WTC11 (cell line): ENCODE measurements around the gene DENND4B. TPM values are rescaled to one million over a fixed set of nuclear protein-coding genes. Genes with fewer than 3 reads are reported as not detected.
A peak's percentile ranks its signal among the peaks of the same experiment; 100 is the strongest.

Experiments used
- ATAC-seq: fragments of 200-7000 bp; cut with Tn5 transposase; 2 replicates; pipeline ENCODE4 v1.10.0; 2021; ENCODE audit warnings: mild to moderate bottlenecking, moderate library complexity
- CTCF ChIA-PET: fragments of 300-600 bp; sonication (Branson Sonifier 250); formaldehyde crosslinking; loops from one replicate; lab custom pipeline; 2021; ENCODE audit warnings: antibody characterized with exemption; lab: Charles Lee
- POLR2A ChIA-PET: fragments of 350-600 bp; sonication (Branson Sonifier 250); formaldehyde crosslinking; loops from one replicate; lab custom pipeline; 2021; ENCODE audit warnings: antibody characterized with exemption; lab: Charles Lee
- DNase-seq: peaks from one replicate; pipeline ENCODE4 v3.0.0; 2021; ENCODE audit warnings: low spot score
- H3K27ac Mint-ChIP-seq: 2 replicates; pipeline ENCODE4 v1.8.0; 2021; ENCODE audit warnings: mixed read lengths
- H3K27me3 Mint-ChIP-seq: 2 replicates; pipeline ENCODE4 v1.8.0; 2021; ENCODE audit warnings: low read depth, mild to moderate bottlenecking, moderate library complexity, mixed read lengths
- H3K36me3 Mint-ChIP-seq: 2 replicates; pipeline ENCODE4 v1.8.0; 2021; ENCODE audit warnings: mixed read lengths
- H3K4me1 Mint-ChIP-seq: 2 replicates; pipeline ENCODE4 v1.8.0; 2022; ENCODE audit warnings: mixed read lengths
- H3K4me3 Mint-ChIP-seq: 2 replicates; pipeline ENCODE4 v1.8.0; 2021; ENCODE audit warnings: mild to moderate bottlenecking, moderate library complexity, mixed read lengths
- H3K9me3 Mint-ChIP-seq: 2 replicates; pipeline ENCODE4 v1.8.0; 2021; ENCODE audit warnings: mixed read lengths
- ATF1 ChIP-seq: sonication (generic); formaldehyde crosslinking; IDR thresholded peaks from 2 replicates; pipeline ENCODE4 v1.8.1; 2023; ENCODE audit warnings: mild to moderate bottlenecking, moderate library complexity, missing genetic modification reagents
- CREM ChIP-seq: sonication (generic); formaldehyde crosslinking; IDR thresholded peaks from 2 replicates; pipeline ENCODE4 v1.8.1; 2022; ENCODE audit warnings: mild to moderate bottlenecking, missing genetic modification reagents, moderate library complexity
- ESRRA ChIP-seq: sonication (generic); formaldehyde crosslinking; IDR thresholded peaks from 2 replicates; pipeline ENCODE4 v1.8.1; 2022; ENCODE audit warnings: mild to moderate bottlenecking, missing genetic modification reagents, borderline replicate concordance
- FOXK1 ChIP-seq: sonication (generic); formaldehyde crosslinking; IDR thresholded peaks from 2 replicates; pipeline ENCODE4 v1.8.0; 2022; ENCODE audit warnings: mild to moderate bottlenecking, moderate library complexity, missing genetic modification reagents
- FOXP1 ChIP-seq: sonication (generic); formaldehyde crosslinking; IDR thresholded peaks from 2 replicates; pipeline ENCODE4 v1.8.0; 2022; ENCODE audit warnings: missing genetic modification reagents, mild to moderate bottlenecking, moderate library complexity, borderline replicate concordance
- MYBL2 ChIP-seq: sonication (generic); formaldehyde crosslinking; IDR thresholded peaks from 2 replicates; pipeline ENCODE4 v1.8.1; 2023; ENCODE audit warnings: mild to moderate bottlenecking, moderate library complexity, missing genetic modification reagents
- OVOL2 ChIP-seq: fragments of 250-450 bp; sonication (Bioruptor Pico); IDR thresholded peaks from 2 replicates; pipeline ENCODE4 v1.9.0; 2021; ENCODE audit warnings: mild to moderate bottlenecking, borderline replicate concordance
- SMAD3 ChIP-seq: sonication (generic); formaldehyde crosslinking; IDR thresholded peaks from 2 replicates; pipeline ENCODE4 v1.8.0; 2022; ENCODE audit warnings: missing genetic modification reagents, mild to moderate bottlenecking, borderline replicate concordance
- TCF7 ChIP-seq: sonication (generic); formaldehyde crosslinking; IDR thresholded peaks from 2 replicates; pipeline ENCODE4 v1.8.0; 2022; ENCODE audit warnings: mild to moderate bottlenecking, low read depth, missing genetic modification reagents, moderate library complexity
- ZNF416 ChIP-seq: fragments of 250-450 bp; sonication (Bioruptor Pico); IDR thresholded peaks from 2 replicates; pipeline ENCODE4 v1.9.0; 2021; ENCODE audit warnings: mild to moderate bottlenecking, inconsistent platforms
- total RNA-seq: library from RNA; stranded (reverse); gene quantifications from 3 replicates; pipeline ENCODE4 v1.2.3, GENCODE V29; 2021
- TF ChIP-seq, protein P1 (sequence below): sonication (generic); formaldehyde crosslinking; IDR thresholded peaks from 2 replicates; pipeline ENCODE4 v1.8.0; 2022; ENCODE audit warnings: mild to moderate bottlenecking, missing genetic modification reagents
- TF ChIP-seq, protein P2 (sequence below): sonication (generic); formaldehyde crosslinking; IDR thresholded peaks from 2 replicates; pipeline ENCODE4 v1.8.0; 2023; ENCODE audit warnings: missing genetic modification reagents
- TF ChIP-seq, protein P3 (sequence below): sonication (generic); formaldehyde crosslinking; IDR thresholded peaks from 2 replicates; pipeline ENCODE4 v1.8.1; 2022; ENCODE audit warnings: mild to moderate bottlenecking, moderate library complexity, missing genetic modification reagents
- TF ChIP-seq, protein P4 (sequence below): fragments of 250-450 bp; sonication (Bioruptor Pico); IDR thresholded peaks from 2 replicates; pipeline ENCODE4 v1.9.0; 2021; ENCODE audit warnings: mild to moderate bottlenecking, borderline replicate concordance
- TF ChIP-seq, protein P5 (sequence below): sonication (generic); formaldehyde crosslinking; IDR thresholded peaks from 2 replicates; pipeline ENCODE4 v1.8.1; 2023; ENCODE audit warnings: mild to moderate bottlenecking, missing genetic modification reagents
- TF ChIP-seq, protein P6 (sequence below): sonication (generic); formaldehyde crosslinking; IDR thresholded peaks from 2 replicates; pipeline ENCODE4 v1.8.0; 2022; ENCODE audit warnings: missing genetic modification reagents
- TF ChIP-seq, protein P7 (sequence below): sonication (generic); formaldehyde crosslinking; conservative IDR thresholded peaks from 2 replicates; pipeline ENCODE4 v1.8.1; 2022; ENCODE audit warnings: mild to moderate bottlenecking, missing genetic modification reagents
- TF ChIP-seq, protein P8 (sequence below): fragments of 250-450 bp; sonication (Bioruptor Pico); IDR thresholded peaks from 2 replicates; pipeline ENCODE4 v1.9.0; 2021; ENCODE audit warnings: mild to moderate bottlenecking

Gene DENND4B
- total RNA-seq, 1 experiment from 2014 or later = 93.1 TPM

DNA sequence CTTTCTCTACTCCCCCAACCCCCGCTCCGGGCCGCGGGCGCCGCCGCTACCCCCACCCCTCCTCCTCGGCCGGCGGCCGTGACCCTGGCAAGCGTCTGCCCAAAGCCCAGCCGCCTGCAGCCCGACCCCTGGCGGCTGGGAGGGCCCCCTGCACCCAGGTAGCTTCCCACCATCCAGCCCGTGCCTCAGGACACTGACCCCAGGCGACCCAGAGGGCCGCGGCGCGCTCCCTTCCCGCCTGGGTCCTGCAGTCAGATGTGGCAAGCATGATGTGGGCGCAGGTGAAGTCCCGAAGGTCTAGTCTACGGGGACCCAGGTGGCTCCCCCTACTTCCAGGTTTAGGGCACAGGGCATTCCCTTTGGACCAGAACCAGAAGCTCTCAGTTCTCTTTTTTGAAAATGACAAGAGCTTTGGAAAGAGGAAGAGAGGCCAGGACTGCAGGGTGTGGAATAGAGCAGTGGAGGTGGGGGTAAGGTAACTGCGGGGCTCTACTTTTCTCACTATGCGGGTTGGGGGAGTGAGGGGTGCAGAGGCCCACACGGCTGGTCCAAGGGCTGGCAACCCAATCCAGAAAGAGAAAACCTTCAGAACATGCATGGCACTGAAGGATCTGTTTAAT, at the start of gene DENND4B (continued):
- TF ChIP-seq, protein P1, sequence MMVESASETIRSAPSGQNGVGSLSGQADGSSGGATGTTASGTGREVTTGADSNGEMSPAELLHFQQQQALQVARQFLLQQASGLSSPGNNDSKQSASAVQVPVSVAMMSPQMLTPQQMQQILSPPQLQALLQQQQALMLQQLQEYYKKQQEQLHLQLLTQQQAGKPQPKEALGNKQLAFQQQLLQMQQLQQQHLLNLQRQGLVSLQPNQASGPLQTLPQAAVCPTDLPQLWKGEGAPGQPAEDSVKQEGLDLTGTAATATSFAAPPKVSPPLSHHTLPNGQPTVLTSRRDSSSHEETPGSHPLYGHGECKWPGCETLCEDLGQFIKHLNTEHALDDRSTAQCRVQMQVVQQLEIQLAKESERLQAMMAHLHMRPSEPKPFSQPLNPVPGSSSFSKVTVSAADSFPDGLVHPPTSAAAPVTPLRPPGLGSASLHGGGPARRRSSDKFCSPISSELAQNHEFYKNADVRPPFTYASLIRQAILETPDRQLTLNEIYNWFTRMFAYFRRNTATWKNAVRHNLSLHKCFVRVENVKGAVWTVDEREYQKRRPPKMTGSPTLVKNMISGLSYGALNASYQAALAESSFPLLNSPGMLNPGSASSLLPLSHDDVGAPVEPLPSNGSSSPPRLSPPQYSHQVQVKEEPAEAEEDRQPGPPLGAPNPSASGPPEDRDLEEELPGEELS (CRISPR knock-in tag) = no peak
- TF ChIP-seq, protein P2, sequence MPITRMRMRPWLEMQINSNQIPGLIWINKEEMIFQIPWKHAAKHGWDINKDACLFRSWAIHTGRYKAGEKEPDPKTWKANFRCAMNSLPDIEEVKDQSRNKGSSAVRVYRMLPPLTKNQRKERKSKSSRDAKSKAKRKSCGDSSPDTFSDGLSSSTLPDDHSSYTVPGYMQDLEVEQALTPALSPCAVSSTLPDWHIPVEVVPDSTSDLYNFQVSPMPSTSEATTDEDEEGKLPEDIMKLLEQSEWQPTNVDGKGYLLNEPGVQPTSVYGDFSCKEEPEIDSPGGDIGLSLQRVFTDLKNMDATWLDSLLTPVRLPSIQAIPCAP (CRISPR knock-in tag) = 0 out of 2 replicates have a peak, but pooled peaks have one; percentile 19
- TF ChIP-seq, protein P3, sequence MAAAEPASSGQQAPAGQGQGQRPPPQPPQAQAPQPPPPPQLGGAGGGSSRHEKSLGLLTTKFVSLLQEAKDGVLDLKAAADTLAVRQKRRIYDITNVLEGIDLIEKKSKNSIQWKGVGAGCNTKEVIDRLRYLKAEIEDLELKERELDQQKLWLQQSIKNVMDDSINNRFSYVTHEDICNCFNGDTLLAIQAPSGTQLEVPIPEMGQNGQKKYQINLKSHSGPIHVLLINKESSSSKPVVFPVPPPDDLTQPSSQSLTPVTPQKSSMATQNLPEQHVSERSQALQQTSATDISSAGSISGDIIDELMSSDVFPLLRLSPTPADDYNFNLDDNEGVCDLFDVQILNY (CRISPR knock-in tag) = no peak
- TF ChIP-seq, protein P4, sequence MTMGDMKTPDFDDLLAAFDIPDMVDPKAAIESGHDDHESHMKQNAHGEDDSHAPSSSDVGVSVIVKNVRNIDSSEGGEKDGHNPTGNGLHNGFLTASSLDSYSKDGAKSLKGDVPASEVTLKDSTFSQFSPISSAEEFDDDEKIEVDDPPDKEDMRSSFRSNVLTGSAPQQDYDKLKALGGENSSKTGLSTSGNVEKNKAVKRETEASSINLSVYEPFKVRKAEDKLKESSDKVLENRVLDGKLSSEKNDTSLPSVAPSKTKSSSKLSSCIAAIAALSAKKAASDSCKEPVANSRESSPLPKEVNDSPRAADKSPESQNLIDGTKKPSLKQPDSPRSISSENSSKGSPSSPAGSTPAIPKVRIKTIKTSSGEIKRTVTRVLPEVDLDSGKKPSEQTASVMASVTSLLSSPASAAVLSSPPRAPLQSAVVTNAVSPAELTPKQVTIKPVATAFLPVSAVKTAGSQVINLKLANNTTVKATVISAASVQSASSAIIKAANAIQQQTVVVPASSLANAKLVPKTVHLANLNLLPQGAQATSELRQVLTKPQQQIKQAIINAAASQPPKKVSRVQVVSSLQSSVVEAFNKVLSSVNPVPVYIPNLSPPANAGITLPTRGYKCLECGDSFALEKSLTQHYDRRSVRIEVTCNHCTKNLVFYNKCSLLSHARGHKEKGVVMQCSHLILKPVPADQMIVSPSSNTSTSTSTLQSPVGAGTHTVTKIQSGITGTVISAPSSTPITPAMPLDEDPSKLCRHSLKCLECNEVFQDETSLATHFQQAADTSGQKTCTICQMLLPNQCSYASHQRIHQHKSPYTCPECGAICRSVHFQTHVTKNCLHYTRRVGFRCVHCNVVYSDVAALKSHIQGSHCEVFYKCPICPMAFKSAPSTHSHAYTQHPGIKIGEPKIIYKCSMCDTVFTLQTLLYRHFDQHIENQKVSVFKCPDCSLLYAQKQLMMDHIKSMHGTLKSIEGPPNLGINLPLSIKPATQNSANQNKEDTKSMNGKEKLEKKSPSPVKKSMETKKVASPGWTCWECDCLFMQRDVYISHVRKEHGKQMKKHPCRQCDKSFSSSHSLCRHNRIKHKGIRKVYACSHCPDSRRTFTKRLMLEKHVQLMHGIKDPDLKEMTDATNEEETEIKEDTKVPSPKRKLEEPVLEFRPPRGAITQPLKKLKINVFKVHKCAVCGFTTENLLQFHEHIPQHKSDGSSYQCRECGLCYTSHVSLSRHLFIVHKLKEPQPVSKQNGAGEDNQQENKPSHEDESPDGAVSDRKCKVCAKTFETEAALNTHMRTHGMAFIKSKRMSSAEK (CRISPR knock-in tag) = no peak
- no peak for TF ChIP-seq TCF7
- no peak for TF ChIP-seq ATF1 (CRISPR knock-in tag)
- TF ChIP-seq OVOL2 (CRISPR knock-in tag) = no peak
- TF ChIP-seq, protein P5, sequence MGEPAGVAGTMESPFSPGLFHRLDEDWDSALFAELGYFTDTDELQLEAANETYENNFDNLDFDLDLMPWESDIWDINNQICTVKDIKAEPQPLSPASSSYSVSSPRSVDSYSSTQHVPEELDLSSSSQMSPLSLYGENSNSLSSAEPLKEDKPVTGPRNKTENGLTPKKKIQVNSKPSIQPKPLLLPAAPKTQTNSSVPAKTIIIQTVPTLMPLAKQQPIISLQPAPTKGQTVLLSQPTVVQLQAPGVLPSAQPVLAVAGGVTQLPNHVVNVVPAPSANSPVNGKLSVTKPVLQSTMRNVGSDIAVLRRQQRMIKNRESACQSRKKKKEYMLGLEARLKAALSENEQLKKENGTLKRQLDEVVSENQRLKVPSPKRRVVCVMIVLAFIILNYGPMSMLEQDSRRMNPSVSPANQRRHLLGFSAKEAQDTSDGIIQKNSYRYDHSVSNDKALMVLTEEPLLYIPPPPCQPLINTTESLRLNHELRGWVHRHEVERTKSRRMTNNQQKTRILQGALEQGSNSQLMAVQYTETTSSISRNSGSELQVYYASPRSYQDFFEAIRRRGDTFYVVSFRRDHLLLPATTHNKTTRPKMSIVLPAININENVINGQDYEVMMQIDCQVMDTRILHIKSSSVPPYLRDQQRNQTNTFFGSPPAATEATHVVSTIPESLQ (CRISPR knock-in tag) = no peak
- no peak for TF ChIP-seq MYBL2 (CRISPR knock-in tag)
- TF ChIP-seq SMAD3 (CRISPR knock-in tag) = no peak
- no peak for TF ChIP-seq ZNF416 (CRISPR knock-in tag)

DNA sequence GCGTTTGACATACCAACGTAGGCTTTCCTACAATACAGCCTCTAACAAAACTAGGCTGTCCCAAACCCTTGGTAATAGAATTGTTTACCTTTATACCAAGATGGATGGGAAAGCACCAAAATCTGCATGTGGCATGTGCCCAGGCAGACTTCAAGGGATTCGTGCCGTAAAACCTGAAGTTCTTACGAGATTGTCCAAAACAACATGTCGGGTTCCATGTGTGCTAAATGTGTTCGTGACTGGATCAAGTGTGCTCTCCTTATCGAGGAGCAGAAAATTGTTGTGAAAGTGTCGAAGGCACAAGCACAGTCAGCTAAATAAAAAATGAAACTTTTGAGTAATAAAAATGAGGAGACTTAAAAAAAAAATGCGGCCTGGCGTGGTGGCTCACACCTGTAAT, 49.1 kb upstream of the DENND4B start:
- ChIA-PET CTCF (no interaction called here), POLR2A (interaction anchor here (0.7 to 1.1 kb wide), 2 partner anchors 28 to 37 kb away, joined by 3 to 8 read pairs; partner anchors contain the start of gene CREB3L4)
- Mint-ChIP-seq H3K4me3 (no peak overlapping the region), H3K27ac (peak overlapping the region; percentile 73; the same call in 1 of the 2 replicates), H3K9me3 (peaks cover 6% of the 10 kb centered on the region), H3K27me3 (no peaks in the 10 kb centered on the region), H3K36me3 (peaks cover 49% of the 10 kb centered on the region), H3K4me1 (peaks cover 19% of the 10 kb centered on the region)
- ATAC-seq (no peak), DNase-seq (no peak)
- TF ChIP-seq ESRRA (CRISPR knock-in tag) = no peak
- TF ChIP-seq CREM (CRISPR knock-in tag) = no peak
- no peak for TF ChIP-seq FOXP1 (CRISPR knock-in tag)
- TF ChIP-seq, protein P6, sequence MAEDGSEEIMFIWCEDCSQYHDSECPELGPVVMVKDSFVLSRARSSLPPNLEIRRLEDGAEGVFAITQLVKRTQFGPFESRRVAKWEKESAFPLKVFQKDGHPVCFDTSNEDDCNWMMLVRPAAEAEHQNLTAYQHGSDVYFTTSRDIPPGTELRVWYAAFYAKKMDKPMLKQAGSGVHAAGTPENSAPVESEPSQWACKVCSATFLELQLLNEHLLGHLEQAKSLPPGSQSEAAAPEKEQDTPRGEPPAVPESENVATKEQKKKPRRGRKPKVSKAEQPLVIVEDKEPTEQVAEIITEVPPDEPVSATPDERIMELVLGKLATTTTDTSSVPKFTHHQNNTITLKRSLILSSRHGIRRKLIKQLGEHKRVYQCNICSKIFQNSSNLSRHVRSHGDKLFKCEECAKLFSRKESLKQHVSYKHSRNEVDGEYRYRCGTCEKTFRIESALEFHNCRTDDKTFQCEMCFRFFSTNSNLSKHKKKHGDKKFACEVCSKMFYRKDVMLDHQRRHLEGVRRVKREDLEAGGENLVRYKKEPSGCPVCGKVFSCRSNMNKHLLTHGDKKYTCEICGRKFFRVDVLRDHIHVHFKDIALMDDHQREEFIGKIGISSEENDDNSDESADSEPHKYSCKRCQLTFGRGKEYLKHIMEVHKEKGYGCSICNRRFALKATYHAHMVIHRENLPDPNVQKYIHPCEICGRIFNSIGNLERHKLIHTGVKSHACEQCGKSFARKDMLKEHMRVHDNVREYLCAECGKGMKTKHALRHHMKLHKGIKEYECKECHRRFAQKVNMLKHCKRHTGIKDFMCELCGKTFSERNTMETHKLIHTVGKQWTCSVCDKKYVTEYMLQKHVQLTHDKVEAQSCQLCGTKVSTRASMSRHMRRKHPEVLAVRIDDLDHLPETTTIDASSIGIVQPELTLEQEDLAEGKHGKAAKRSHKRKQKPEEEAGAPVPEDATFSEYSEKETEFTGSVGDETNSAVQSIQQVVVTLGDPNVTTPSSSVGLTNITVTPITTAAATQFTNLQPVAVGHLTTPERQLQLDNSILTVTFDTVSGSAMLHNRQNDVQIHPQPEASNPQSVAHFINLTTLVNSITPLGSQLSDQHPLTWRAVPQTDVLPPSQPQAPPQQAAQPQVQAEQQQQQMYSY = no peak
- TF ChIP-seq, protein P7, sequence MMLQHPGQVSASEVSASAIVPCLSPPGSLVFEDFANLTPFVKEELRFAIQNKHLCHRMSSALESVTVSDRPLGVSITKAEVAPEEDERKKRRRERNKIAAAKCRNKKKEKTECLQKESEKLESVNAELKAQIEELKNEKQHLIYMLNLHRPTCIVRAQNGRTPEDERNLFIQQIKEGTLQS (CRISPR knock-in tag) = no peak
- TF ChIP-seq, protein P8, sequence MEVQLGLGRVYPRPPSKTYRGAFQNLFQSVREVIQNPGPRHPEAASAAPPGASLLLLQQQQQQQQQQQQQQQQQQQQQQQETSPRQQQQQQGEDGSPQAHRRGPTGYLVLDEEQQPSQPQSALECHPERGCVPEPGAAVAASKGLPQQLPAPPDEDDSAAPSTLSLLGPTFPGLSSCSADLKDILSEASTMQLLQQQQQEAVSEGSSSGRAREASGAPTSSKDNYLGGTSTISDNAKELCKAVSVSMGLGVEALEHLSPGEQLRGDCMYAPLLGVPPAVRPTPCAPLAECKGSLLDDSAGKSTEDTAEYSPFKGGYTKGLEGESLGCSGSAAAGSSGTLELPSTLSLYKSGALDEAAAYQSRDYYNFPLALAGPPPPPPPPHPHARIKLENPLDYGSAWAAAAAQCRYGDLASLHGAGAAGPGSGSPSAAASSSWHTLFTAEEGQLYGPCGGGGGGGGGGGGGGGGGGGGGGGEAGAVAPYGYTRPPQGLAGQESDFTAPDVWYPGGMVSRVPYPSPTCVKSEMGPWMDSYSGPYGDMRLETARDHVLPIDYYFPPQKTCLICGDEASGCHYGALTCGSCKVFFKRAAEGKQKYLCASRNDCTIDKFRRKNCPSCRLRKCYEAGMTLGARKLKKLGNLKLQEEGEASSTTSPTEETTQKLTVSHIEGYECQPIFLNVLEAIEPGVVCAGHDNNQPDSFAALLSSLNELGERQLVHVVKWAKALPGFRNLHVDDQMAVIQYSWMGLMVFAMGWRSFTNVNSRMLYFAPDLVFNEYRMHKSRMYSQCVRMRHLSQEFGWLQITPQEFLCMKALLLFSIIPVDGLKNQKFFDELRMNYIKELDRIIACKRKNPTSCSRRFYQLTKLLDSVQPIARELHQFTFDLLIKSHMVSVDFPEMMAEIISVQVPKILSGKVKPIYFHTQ = no peak
- TF ChIP-seq FOXK1 = no peak
